ENCODE data around the gene EXPH5. TPM values are rescaled to one million over a fixed set of nuclear protein-coding genes. Genes with fewer than 3 reads are reported as not detected.
A peak's percentile ranks its signal among the peaks of the same experiment; 100 is the strongest.
"Not testable (repeated sequence)": the region's sequence is repeated elsewhere in the genome, so short reads cannot be mapped to it uniquely, and the experiment has no call there.

Gene EXPH5
- total RNA-seq, 1 experiment from 2014 or later = 36.3 TPM

- CTCF ChIA-PET = no interaction called here
- Histone ChIP-seq H3K4me2 (no peak overlapping the region), H3K4me3 (no peak overlapping the region), H3K9me3 (ENCODE audit: insufficient read depth, low read depth) (peaks cover 5% of the 10 kb centered on the region; the same call in 1 of the 2 replicates), H3K36me3 (ENCODE audit: low read depth) (peaks cover 20% of the 10 kb centered on the region), H3K27me3 (ENCODE audit: insufficient read depth, low read depth) (no peaks in the 10 kb centered on the region), H3F3A (ENCODE audit: insufficient read depth, low read depth) (peaks cover 13% of the 10 kb centered on the region; the same call in 1 of the 2 replicates), H3K4me1 (replicated peaks; ENCODE audit: insufficient read depth) (peaks cover 29% of the 10 kb centered on the region), H3K27ac (no peak overlapping the region), H2AFZ (no peak overlapping the region), H3K9me2 (ENCODE audit: insufficient read depth) (peaks cover 5% of the 10 kb centered on the region; the same call in 1 of the 2 replicates), H3K79me2 (ENCODE audit: low read depth) (peaks cover 58% of the 10 kb centered on the region), H4K20me1 (ENCODE audit: insufficient read depth) (no peaks in the 10 kb centered on the region)
- TF ChIP-seq, protein P1, sequence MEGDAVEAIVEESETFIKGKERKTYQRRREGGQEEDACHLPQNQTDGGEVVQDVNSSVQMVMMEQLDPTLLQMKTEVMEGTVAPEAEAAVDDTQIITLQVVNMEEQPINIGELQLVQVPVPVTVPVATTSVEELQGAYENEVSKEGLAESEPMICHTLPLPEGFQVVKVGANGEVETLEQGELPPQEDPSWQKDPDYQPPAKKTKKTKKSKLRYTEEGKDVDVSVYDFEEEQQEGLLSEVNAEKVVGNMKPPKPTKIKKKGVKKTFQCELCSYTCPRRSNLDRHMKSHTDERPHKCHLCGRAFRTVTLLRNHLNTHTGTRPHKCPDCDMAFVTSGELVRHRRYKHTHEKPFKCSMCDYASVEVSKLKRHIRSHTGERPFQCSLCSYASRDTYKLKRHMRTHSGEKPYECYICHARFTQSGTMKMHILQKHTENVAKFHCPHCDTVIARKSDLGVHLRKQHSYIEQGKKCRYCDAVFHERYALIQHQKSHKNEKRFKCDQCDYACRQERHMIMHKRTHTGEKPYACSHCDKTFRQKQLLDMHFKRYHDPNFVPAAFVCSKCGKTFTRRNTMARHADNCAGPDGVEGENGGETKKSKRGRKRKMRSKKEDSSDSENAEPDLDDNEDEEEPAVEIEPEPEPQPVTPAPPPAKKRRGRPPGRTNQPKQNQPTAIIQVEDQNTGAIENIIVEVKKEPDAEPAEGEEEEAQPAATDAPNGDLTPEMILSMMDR (conservative IDR thresholded peaks at IDR 0.05) = no peak
- no peak for TF ChIP-seq EZH2 (IDR thresholded peaks at IDR 0.05; ENCODE audit: low read depth)
- POLR2A ChIA-PET (ENCODE audit: unreplicated experiment) = no interaction called here
- intact Hi-C loops (cut with micrococcal nuclease; ENCODE audit: unreplicated experiment) = no loop called here
- no TSS peak for BruUV-seq (replicated peaks)
- no peak for DNase-seq
Measured at GRCh38 chr11:108587109-108587508, 6.5 kb downstream of the EXPH5 start.

GRCh38 chr11:108586600-108586999 lies 7.0 kb downstream of the EXPH5 start:
- peak in 1 of 2 experiments; percentile 71 for DNase-seq
- no TSS peak for BruUV-seq (replicated peaks)

DNA sequence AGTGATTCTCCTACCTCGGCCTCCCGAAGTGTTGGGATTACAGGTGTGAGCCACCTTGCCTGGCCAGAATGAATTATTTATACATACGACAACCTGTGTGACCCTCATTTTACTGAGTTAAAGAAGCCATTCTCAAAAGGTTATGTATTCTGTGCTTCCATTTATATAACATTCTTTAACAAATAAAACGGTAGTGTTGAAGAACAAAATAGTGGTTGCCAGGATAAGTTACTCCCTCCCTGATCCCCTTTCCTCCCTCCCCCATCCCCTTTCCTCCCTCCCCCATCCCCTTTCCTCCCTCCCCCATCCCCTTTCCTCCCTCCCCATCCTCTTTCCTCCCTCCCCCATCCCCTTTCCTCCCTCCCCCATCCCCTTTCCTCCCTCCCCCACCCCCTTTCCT lies 7.4 kb downstream of the EXPH5 start:
- Histone ChIP-seq H3K36me3 (ENCODE audit: low read depth) (peaks cover 20% of the 10 kb centered on the region), H3K79me2 (ENCODE audit: low read depth) (peaks cover 49% of the 10 kb centered on the region), H3F3A (ENCODE audit: insufficient read depth, low read depth) (peaks cover 13% of the 10 kb centered on the region; the same call in 1 of the 2 replicates), H3K4me1 (replicated peaks; ENCODE audit: insufficient read depth) (peaks cover 19% of the 10 kb centered on the region)
- H3K4me3 ChIP-seq; CTCF ChIA-PET; H3K9me3 ChIP-seq (ENCODE audit: insufficient read depth, low read depth); H3K4me2 ChIP-seq; BruUV-seq (replicated peaks); H2AFZ ChIP-seq; DNase-seq; H4K20me1 ChIP-seq (ENCODE audit: insufficient read depth); POLR2A ChIA-PET (ENCODE audit: unreplicated experiment); H3K27ac ChIP-seq; H3K9me2 ChIP-seq (ENCODE audit: insufficient read depth); H3K27me3 ChIP-seq (ENCODE audit: insufficient read depth, low read depth); intact Hi-C loops (cut with micrococcal nuclease; ENCODE audit: unreplicated experiment): not testable (repeated sequence)

More at GRCh38 chr11:108586600-108586999, 7.0 kb downstream of the EXPH5 start:
- peaks cover 20% of the 10 kb centered on the region for H3K36me3 ChIP-seq (ENCODE audit: low read depth)
- peaks cover 13% of the 10 kb centered on the region; the same call in 1 of the 2 replicates for H3F3A ChIP-seq (ENCODE audit: insufficient read depth, low read depth)
- H4K20me1 ChIP-seq (ENCODE audit: insufficient read depth) = no peaks in the 10 kb centered on the region
- H3K27me3 ChIP-seq (ENCODE audit: insufficient read depth, low read depth) = no peaks in the 10 kb centered on the region
- TF ChIP-seq EZH2 (IDR thresholded peaks at IDR 0.05; ENCODE audit: low read depth) = no peak
- TF ChIP-seq, protein P1 (conservative IDR thresholded peaks at IDR 0.05) = no peak
- H3K4me1 ChIP-seq (replicated peaks; ENCODE audit: insufficient read depth) = peaks cover 24% of the 10 kb centered on the region
- no peak overlapping the region for H3K4me3 ChIP-seq
- intact Hi-C loops (cut with micrococcal nuclease; ENCODE audit: unreplicated experiment) = no loop called here
- peaks cover 5% of the 10 kb centered on the region; the same call in 1 of the 2 replicates for H3K9me2 ChIP-seq (ENCODE audit: insufficient read depth)
- H3K9me3 ChIP-seq (ENCODE audit: insufficient read depth, low read depth) = peaks cover 5% of the 10 kb centered on the region; the same call in 1 of the 2 replicates
- peaks cover 53% of the 10 kb centered on the region for H3K79me2 ChIP-seq (ENCODE audit: low read depth)
- H3K4me2 ChIP-seq = no peak overlapping the region
- ChIA-PET CTCF (no interaction called here), POLR2A (ENCODE audit: unreplicated experiment) (no interaction called here)
- no peak overlapping the region for H2AFZ ChIP-seq
- H3K27ac ChIP-seq = no peak overlapping the region

DNA sequence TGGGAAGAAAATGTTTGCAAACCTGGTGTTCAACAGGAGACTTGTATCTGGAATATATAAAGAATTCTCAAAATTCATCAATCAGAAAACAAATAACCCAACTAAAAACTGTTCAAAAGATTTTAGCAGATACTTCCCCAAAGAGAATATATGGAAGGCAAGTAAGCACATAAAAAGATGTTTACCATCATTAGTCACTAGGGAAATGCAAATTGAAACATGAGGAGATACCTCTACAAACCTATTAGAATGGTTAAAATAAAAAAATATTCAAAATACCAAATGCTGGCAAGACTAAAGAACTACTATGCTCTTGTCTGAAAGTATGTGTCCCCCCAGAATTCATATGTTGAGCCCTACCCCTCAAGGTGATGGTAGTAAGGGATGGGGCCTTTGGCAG lies 8.6 kb downstream of the EXPH5 start:
- no peak overlapping the region for H2AFZ ChIP-seq
- peaks cover 19% of the 10 kb centered on the region for H3K4me1 ChIP-seq (replicated peaks; ENCODE audit: insufficient read depth)
- H3K36me3 ChIP-seq (ENCODE audit: low read depth) = peaks cover 18% of the 10 kb centered on the region
- BruUV-seq (replicated peaks) = no TSS peak
- peaks cover 13% of the 10 kb centered on the region; the same call in 1 of the 2 replicates for H3F3A ChIP-seq (ENCODE audit: insufficient read depth, low read depth)
- H3K9me2 ChIP-seq (ENCODE audit: insufficient read depth) = peaks cover 5% of the 10 kb centered on the region; the same call in 1 of the 2 replicates
- no peak overlapping the region for H3K4me2 ChIP-seq
- peaks cover 48% of the 10 kb centered on the region for H3K79me2 ChIP-seq (ENCODE audit: low read depth)
- H3K27me3 ChIP-seq (ENCODE audit: insufficient read depth, low read depth) = no peaks in the 10 kb centered on the region
- intact Hi-C loops (cut with micrococcal nuclease; ENCODE audit: unreplicated experiment) = no loop called here
- H4K20me1 ChIP-seq (ENCODE audit: insufficient read depth) = no peaks in the 10 kb centered on the region
- no peak overlapping the region for H3K4me3 ChIP-seq
- ChIA-PET CTCF (no interaction called here), POLR2A (ENCODE audit: unreplicated experiment) (interaction anchor here (0.6 kb wide), 1 partner anchor 342 kb away, joined by 8 read pairs; no protein-coding TSS in a partner anchor)
- TF ChIP-seq, protein P1 (conservative IDR thresholded peaks at IDR 0.05) = no peak
- TF ChIP-seq EZH2 (IDR thresholded peaks at IDR 0.05; ENCODE audit: low read depth) = no peak
- peak overlapping the region; percentile 40 for H3K27ac ChIP-seq
- peak in 1 of 2 experiments; percentile 65 for DNase-seq
- H3K9me3 ChIP-seq (ENCODE audit: insufficient read depth, low read depth) = peaks cover 6% of the 10 kb centered on the region
